AG09309 (cell line): ENCODE measurements around the gene SEBOX.
A peak's percentile ranks its signal among the peaks of the same experiment; 100 is the strongest.

Source experiments
- DNase-seq: peaks from one replicate; pipeline ENCODE4 v3.0.0-alpha.2; 2010; ENCODE audit warnings: low read depth
- H3K4me3 ChIP-seq: 2 replicates; pipeline ENCODE4 v1.5.1; 2011; ENCODE audit warnings: mild to moderate bottlenecking, low read depth, low read length, moderate library complexity; ENCODE audit not compliant: control insufficient read depth
- CTCF ChIP-seq: IDR thresholded peaks from 2 replicates; pipeline ENCODE4 v1.5.1; 2011; ENCODE audit warnings: mild to moderate bottlenecking, low read depth, low read length, inconsistent platforms; ENCODE audit not compliant: insufficient read depth, control insufficient read depth; ENCODE audit errors: missing control alignments

The SEBOX gene

GRCh38 chr17:28364665-28365363, at the start of gene SEBOX:
Gene SEBOX (minus strand): TSS chr17:28365199. CDS start chr17:28365151, 48 bp downstream.
- no peak within 1 kb of the TSS for H3K4me3 ChIP-seq
- TF ChIP-seq CTCF, result no peak
- DNase-seq, result no peak

GRCh38 chr17:28413804-28414203, 48.8 kb upstream of the SEBOX start:
- no peak for DNase-seq
- no peak overlapping the region for H3K4me3 ChIP-seq
- no peak for TF ChIP-seq CTCF

- no peak for TF ChIP-seq CTCF
- no peak for DNase-seq
- no peak overlapping the region for H3K4me3 ChIP-seq
Observed at GRCh38 chr17:28412099-28412498, 47.1 kb upstream of the SEBOX start.

GRCh38 chr17:28407974-28408306, 42.9 kb upstream of the SEBOX start:
- DNase-seq, result no peak
- TF ChIP-seq CTCF, result no peak
- no peak overlapping the region for H3K4me3 ChIP-seq

GRCh38 chr17:28407130-28407973, 42.4 kb upstream of the SEBOX start:
- DNase-seq, result no peak
- TF ChIP-seq CTCF, result no peak
- no peak overlapping the region for H3K4me3 ChIP-seq

GRCh38 chr17:28406473-28406814, 41.4 kb upstream of the SEBOX start:
- no peak for TF ChIP-seq CTCF
- no peak for DNase-seq
- H3K4me3 ChIP-seq, result peak overlapping the region; percentile 86
